HCT116 (cell line): Measurements from ENCODE around the gene TOLLIP. TPM values are rescaled to one million over a fixed set of nuclear protein-coding genes. Genes with fewer than 3 reads are reported as not detected.

Source experiments
- ATAC-seq: fragments of 200-7000 bp; cut with Tn5 transposase; 2 replicates; pipeline ENCODE4 v1.9.1; 2020; ENCODE audit warnings: mild to moderate bottlenecking, moderate library complexity
- BruUV-seq: library from RNA; stranded (reverse); fragments of 400-500 nt; replicated peaks from 2 replicates; lab custom pipeline; 2021; lab: Mats Ljungman, UMichigan
- CTCF ChIA-PET: fragments of 300-600 bp; sonication (Branson Sonifier 250); formaldehyde crosslinking; loops from one replicate; lab custom pipeline; 2021; ENCODE audit warnings: antibody characterized with exemption; lab: Charles Lee
- POLR2A ChIA-PET: fragments of 300-600, 350-600 bp; sonication (Branson Sonifier 250); formaldehyde crosslinking; loops from one replicate; lab custom pipeline; 2021; ENCODE audit warnings: antibody characterized with exemption; lab: Charles Lee
- RAD21 ChIA-PET, 2 experiments: fragments of 300-600 bp; sonication (Branson Sonifier 250); formaldehyde crosslinking; loops; one replicate each; lab custom pipeline; 2023; ENCODE audit warnings: low total read pairs in 2 of 2; ENCODE audit not compliant: uncharacterized antibody in 2 of 2, unreplicated experiment in 2 of 2, low non-redundant PET in 1 of 2; lab: Charles Lee
- DNase-seq: peaks from one replicate; pipeline ENCODE4 v3.0.0-alpha.2; 2010; ENCODE audit warnings: low read depth, low spot score
- H2AFZ ChIP-seq: fragments of 200-600 bp; shearing (Covaris generic), sonication (generic); 2 replicates; pipeline ENCODE4 v1.6.1; 2017; ENCODE audit warnings: low read depth, mixed run types, mixed read lengths, antibody characterized with exemption, low read length; ENCODE audit not compliant: poor library complexity, severe bottlenecking
- H3K27ac ChIP-seq: 2 replicates; pipeline ENCODE4 v1.5.1; 2012; ENCODE audit warnings: low read depth, low read length
- H3K27me3 ChIP-seq: fragments of 200-600 bp; sonication (generic); 2 replicates; pipeline ENCODE4 v1.6.1; 2016; ENCODE audit warnings: mixed run types, low read length, mixed read lengths; ENCODE audit not compliant: insufficient read depth
- H3K36me3 ChIP-seq, 2 experiments: fragments of 200-500 bp in 1 of 2; fragments of 200-600 bp in 1 of 2; sonication (Bioruptor generic) in 1 of 2; sonication (generic) in 1 of 2; 2 replicates each; pipeline versions ENCODE4 v1.5.1 to v1.6.1; 2014 to 2016; ENCODE audit warnings: low read length in 2 of 2, inconsistent platforms in 1 of 2, mixed read lengths in 1 of 2, mixed run types in 1 of 2; ENCODE audit not compliant: insufficient read depth in 2 of 2, control insufficient read depth in 1 of 2
- H3K4me1 ChIP-seq, 2 experiments: fragments of 200-600 bp in 1 of 2; sonication (generic) in 1 of 2; 2 replicates each; pipeline versions ENCODE4 v1.5.1 to v1.6.1; 2012 to 2017; ENCODE audit warnings: low read length in 2 of 2, inconsistent platforms in 1 of 2, mild to moderate bottlenecking in 1 of 2, mixed read lengths in 1 of 2, mixed run types in 1 of 2, moderate library complexity in 1 of 2; ENCODE audit not compliant: insufficient read depth in 2 of 2, control insufficient read depth in 1 of 2
- H3K4me2 ChIP-seq: fragments of 200-600 bp; sonication (generic); 2 replicates; pipeline ENCODE4 v1.6.1; 2017; ENCODE audit warnings: mixed run types, low read length, mixed read lengths
- H3K4me3 ChIP-seq, 2 experiments: fragments of 200-600 bp in 1 of 2; sonication (generic) in 1 of 2; replicated peaks in 1 of 2; 2 replicates each; pipeline ENCODE4 v1.5.1; 2011 to 2016; ENCODE audit warnings: low read length in 2 of 2, control low read depth in 1 of 2, low read depth in 1 of 2, mild to moderate bottlenecking in 1 of 2, mixed read lengths in 1 of 2, mixed run types in 1 of 2
- H3K79me2 ChIP-seq: fragments of 200-600 bp; sonication (generic); 2 replicates; pipeline ENCODE4 v1.6.1; 2017; ENCODE audit warnings: mild to moderate bottlenecking, mixed run types, low read length, moderate library complexity, mixed read lengths; ENCODE audit not compliant: insufficient read depth
- H3K9ac ChIP-seq: fragments of 200-600 bp; sonication (generic); 2 replicates; pipeline ENCODE4 v1.6.1; 2016; ENCODE audit warnings: low read length, mixed read lengths
- H3K9me2 ChIP-seq: fragments of 200-600 bp; sonication (generic), shearing (Covaris generic); 2 replicates; pipeline ENCODE4 v1.6.1; 2017; ENCODE audit warnings: mixed run types, mild to moderate bottlenecking, moderate library complexity; ENCODE audit not compliant: insufficient read depth
- H3K9me3 ChIP-seq, 2 experiments: fragments of 200-500 bp in 1 of 2; fragments of 200-600 bp in 1 of 2; sonication (Bioruptor generic) in 1 of 2; sonication (generic) in 1 of 2; 2 replicates each; pipeline ENCODE4 v1.6.1; 2014 to 2017; ENCODE audit warnings: low read length in 2 of 2, mixed read lengths in 2 of 2, inconsistent platforms in 1 of 2, low read depth in 1 of 2, mild to moderate bottlenecking in 1 of 2, mixed run types in 1 of 2, moderate library complexity in 1 of 2; ENCODE audit not compliant: control insufficient read depth in 1 of 2, insufficient read depth in 1 of 2
- H4K20me1 ChIP-seq: fragments of 200-600 bp; sonication (generic), shearing (Covaris generic); 2 replicates; pipeline ENCODE4 v1.6.1; 2017; ENCODE audit warnings: mixed run types, mild to moderate bottlenecking, moderate library complexity; ENCODE audit not compliant: insufficient read depth
- CBX3 ChIP-seq: IDR thresholded peaks from 2 replicates; pipeline ENCODE4 v1.6.1; 2012; ENCODE audit warnings: low read depth
- CEBPB ChIP-seq: IDR thresholded peaks from 2 replicates; pipeline ENCODE4 v1.6.1; 2012; ENCODE audit warnings: low read depth
- CTCF ChIP-seq, 3 experiments: fragments of 200-600 bp in 1 of 3; sonication (generic) in 1 of 3; IDR thresholded peaks in 2 of 3; conservative IDR thresholded peaks in 1 of 3; 2 replicates each; pipeline ENCODE4 v1.5.1; 2012 to 2017; ENCODE audit warnings: low read depth in 2 of 3, low read length in 2 of 3, antibody characterized with exemption in 1 of 3, borderline replicate concordance in 1 of 3, control low read depth in 1 of 3, mild to moderate bottlenecking in 1 of 3, mixed read lengths in 1 of 3, mixed run types in 1 of 3, moderate library complexity in 1 of 3; ENCODE audit not compliant: insufficient read depth in 1 of 3
- EGR1 ChIP-seq: IDR thresholded peaks from 2 replicates; pipeline ENCODE4 v1.6.1; 2012; ENCODE audit warnings: low read depth
- ELF1 ChIP-seq: IDR thresholded peaks from 2 replicates; pipeline ENCODE4 v1.6.1; 2012; ENCODE audit warnings: low read depth, borderline replicate concordance
- EZH2 ChIP-seq: fragments of 200-600 bp; sonication (generic); IDR thresholded peaks from 2 replicates; pipeline ENCODE4 v1.6.1; 2017; ENCODE audit warnings: antibody characterized with exemption, mixed run types
- EZH2phosphoT487 ChIP-seq: fragments of 200-600 bp; IDR thresholded peaks from 2 replicates; pipeline ENCODE4 v1.6.1; 2018; ENCODE audit warnings: antibody characterized with exemption, borderline replicate concordance
- FOSL1 ChIP-seq: IDR thresholded peaks from 2 replicates; pipeline ENCODE4 v1.6.1; 2012; ENCODE audit warnings: low read depth
- JUND ChIP-seq: IDR thresholded peaks from 2 replicates; pipeline ENCODE4 v1.6.1; 2012
- POLR2A ChIP-seq: IDR thresholded peaks from 2 replicates; pipeline ENCODE4 v1.7.0; 2011; ENCODE audit warnings: borderline replicate concordance; ENCODE audit not compliant: insufficient read depth, insufficient read length; ENCODE audit errors: extremely low read depth
- POLR2AphosphoS5 ChIP-seq: IDR thresholded peaks from 2 replicates; pipeline ENCODE4 v1.6.1; 2011; ENCODE audit warnings: mild to moderate bottlenecking, low read depth, low read length, moderate library complexity
- RAD21 ChIP-seq: IDR thresholded peaks from 2 replicates; pipeline ENCODE4 v1.6.1; 2012; ENCODE audit warnings: low read depth, mild to moderate bottlenecking
- REST ChIP-seq: IDR thresholded peaks from 2 replicates; pipeline ENCODE4 v1.6.1; 2012; ENCODE audit warnings: low read depth
- SIN3A ChIP-seq: IDR thresholded peaks from 2 replicates; pipeline ENCODE4 v1.6.1; 2012; ENCODE audit warnings: low read depth
- SP1 ChIP-seq: IDR thresholded peaks from 2 replicates; pipeline ENCODE4 v1.6.1; 2012; ENCODE audit warnings: low read depth
- SRF ChIP-seq: IDR thresholded peaks from 2 replicates; pipeline ENCODE4 v1.6.1; 2012; ENCODE audit warnings: low read depth
- TCF7L2 ChIP-seq: IDR thresholded peaks from 2 replicates; pipeline ENCODE4 v1.7.0; 2011; ENCODE audit warnings: borderline replicate concordance, inconsistent platforms; ENCODE audit not compliant: insufficient read depth, insufficient read length; ENCODE audit errors: extremely low read depth
- YY1 ChIP-seq: IDR thresholded peaks from 2 replicates; pipeline ENCODE4 v1.6.1; 2011; ENCODE audit warnings: low read length, low read depth, moderate library complexity, mild to moderate bottlenecking; ENCODE audit not compliant: insufficient replicate concordance; ENCODE audit errors: extremely low read depth
- ZFX ChIP-seq: fragments of 450-650 bp; IDR thresholded peaks from 2 replicates; pipeline ENCODE4 v1.6.1; 2017
- ZNF274 ChIP-seq: fragments of 200-500 bp; sonication (Bioruptor generic); IDR thresholded peaks from 2 replicates; pipeline ENCODE4 v1.6.1; 2014; ENCODE audit warnings: mild to moderate bottlenecking, low read depth, low read length, inconsistent platforms
- intact Hi-C: fragments of 100-400 bp; cut with micrococcal nuclease; formaldehyde crosslinking; loops from 2 replicates; pipeline ENCODE4 v1.10.0; 2022
- total RNA-seq: library from RNA; stranded (reverse); gene quantifications from one replicate; pipeline ENCODE4 v1.2.1, GENCODE V29; 2021; ENCODE audit not compliant: unreplicated experiment

The TOLLIP gene
- total RNA-seq, 1 experiment from 2014 or later: 28.5 TPM

DNA sequence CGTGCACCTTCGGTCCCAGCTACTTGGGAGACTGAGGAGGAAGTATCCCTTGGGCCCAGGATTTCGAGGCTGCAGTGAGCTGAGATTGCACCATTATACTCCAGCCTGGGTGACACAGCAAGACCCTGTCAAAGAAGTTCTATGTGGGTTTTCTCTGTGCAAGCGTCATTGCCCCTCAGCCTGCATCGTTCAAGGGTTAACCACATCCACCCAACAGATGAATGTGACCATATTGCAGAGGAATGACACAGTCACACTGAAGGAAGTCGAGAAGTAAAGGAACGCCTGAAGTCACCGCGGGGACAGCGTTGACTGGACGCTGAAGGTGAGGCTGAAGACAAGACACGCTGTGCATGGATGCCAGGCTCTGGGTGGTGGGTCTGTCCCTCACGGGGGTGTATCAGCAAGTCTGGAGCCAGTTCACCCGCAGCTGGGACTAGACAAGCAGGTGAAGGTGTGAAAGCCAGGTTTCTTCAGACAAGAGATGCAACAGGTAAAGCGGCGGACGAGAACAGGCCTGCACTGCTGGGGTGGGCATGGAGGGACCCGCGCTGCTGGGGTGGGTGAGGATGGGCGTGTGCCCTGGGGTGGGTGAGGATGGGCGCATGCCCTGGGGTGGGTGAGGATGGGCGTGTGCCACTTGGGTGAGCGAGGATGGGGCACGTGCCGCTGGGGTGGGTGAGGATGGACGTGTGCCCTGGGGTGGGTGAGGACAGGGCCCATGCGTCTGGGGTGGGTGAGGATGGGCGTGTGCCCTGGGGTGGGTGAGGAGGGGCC, 36.5 kb upstream of the TOLLIP start:
- Histone ChIP-seq H3K9ac (no peak overlapping the region), H3K36me3 (no peaks in the 10 kb centered on the region), H4K20me1 (no peaks in the 10 kb centered on the region), H2AFZ (no peak overlapping the region), H3K4me1 (peaks cover 0 to 3% of the 10 kb centered on the region in 2 experiments; a peak in 2 of 4 replicates), H3K27ac (no peak overlapping the region), H3K79me2 (no peaks in the 10 kb centered on the region), H3K27me3 (no peaks in the 10 kb centered on the region), H3K4me2 (no peak overlapping the region), H3K9me2 (no peaks in the 10 kb centered on the region), H3K4me3 (no peak overlapping the region), H3K9me3 (no peaks in the 10 kb centered on the region)
- ChIA-PET POLR2A (no interaction called here), RAD21 (no interaction called here), CTCF (no interaction called here)
- no TSS peak for BruUV-seq
- no peak for DNase-seq
- ATAC-seq: no peak
- intact Hi-C loops: no loop called here
- TF ChIP-seq SIN3A: no peak
- TF ChIP-seq FOSL1: no peak
- TF ChIP-seq SP1: no peak
- TF ChIP-seq EGR1: no peak
- TF ChIP-seq CEBPB: no peak
- TF ChIP-seq POLR2A: no peak
- no peak for TF ChIP-seq ZFX
- no peak for TF ChIP-seq CBX3
- no peak for TF ChIP-seq YY1
- TF ChIP-seq JUND: no peak
- TF ChIP-seq POLR2AphosphoS5: no peak
- no peak for TF ChIP-seq CTCF (IDR thresholded peaks at IDR 0.05 in 2 of 3, conservative IDR thresholded peaks at IDR 0.05 in 1 of 3; ENCODE audit: borderline replicate concordance in 1 of 3, insufficient read depth in 1 of 3, low read depth in 2 of 3, low read length in 2 of 3)
- TF ChIP-seq ELF1: no peak
- no peak for TF ChIP-seq TCF7L2
- TF ChIP-seq REST: no peak
- TF ChIP-seq SRF: no peak
- no peak for TF ChIP-seq RAD21
- TF ChIP-seq EZH2: no peak
- no peak for TF ChIP-seq ZNF274
- TF ChIP-seq EZH2phosphoT487: no peak
